H9 (cell line): ENCODE measurements around the gene EEF1AKMT3. TPM values are rescaled to one million over a fixed set of nuclear protein-coding genes. Genes with fewer than 3 reads are reported as not detected.

ENCODE experiments used
- DNase-seq: peaks from one replicate; pipeline ENCODE4 v3.0.0-alpha.2; 2017
- H2AFZ ChIP-seq: one replicate; pipeline ENCODE4 v1.6.1; 2013; ENCODE audit warnings: mild to moderate bottlenecking, low read length, control low read depth, moderate library complexity
- H2AK5ac ChIP-seq: 2 replicates; pipeline ENCODE4 v1.6.1; 2013; ENCODE audit warnings: low read length, control low read depth, mixed read lengths; ENCODE audit not compliant: insufficient read length
- H2BK120ac ChIP-seq: one replicate; pipeline ENCODE4 v1.6.1; 2013; ENCODE audit warnings: low read depth, mild to moderate bottlenecking, low read length, control low read depth, inconsistent platforms; ENCODE audit not compliant: poor library complexity, severe bottlenecking
- H2BK12ac ChIP-seq: 2 replicates; pipeline ENCODE4 v1.6.1; 2013; ENCODE audit warnings: low read length, control low read depth, mixed read lengths, low read depth; ENCODE audit not compliant: insufficient read length
- H2BK15ac ChIP-seq: 2 replicates; pipeline ENCODE4 v1.6.1; 2013; ENCODE audit warnings: low read depth, low read length, control low read depth
- H2BK20ac ChIP-seq: one replicate; pipeline ENCODE4 v1.6.1; 2013; ENCODE audit warnings: low read depth, mild to moderate bottlenecking, low read length, control low read depth, inconsistent platforms; ENCODE audit not compliant: poor library complexity, severe bottlenecking
- H2BK5ac ChIP-seq: 2 replicates; pipeline ENCODE4 v1.6.1; 2013; ENCODE audit warnings: low read length, control low read depth, mixed read lengths; ENCODE audit not compliant: insufficient read length
- H3K14ac ChIP-seq: 2 replicates; pipeline ENCODE4 v1.6.1; 2013; ENCODE audit warnings: low read length, control low read depth; ENCODE audit not compliant: insufficient read depth
- H3K18ac ChIP-seq: 2 replicates; pipeline ENCODE4 v1.6.1; 2013; ENCODE audit warnings: low read depth, mild to moderate bottlenecking, mixed read lengths, low read length, control low read depth; ENCODE audit not compliant: insufficient read length
- H3K23ac ChIP-seq: 2 replicates; pipeline ENCODE4 v1.6.1; 2013; ENCODE audit warnings: low read length, control low read depth, mixed read lengths, low read depth; ENCODE audit not compliant: insufficient read length
- H3K23me2 ChIP-seq: 2 replicates; pipeline ENCODE4 v1.6.1; 2013; ENCODE audit warnings: low read depth, mild to moderate bottlenecking, mixed read lengths, low read length, control low read depth; ENCODE audit not compliant: insufficient read length, poor library complexity, severe bottlenecking
- H3K27ac ChIP-seq: 2 replicates; pipeline ENCODE4 v1.5.1; 2013; ENCODE audit warnings: low read length, control low read depth, mixed read lengths, low read depth; ENCODE audit not compliant: insufficient read length
- H3K27me3 ChIP-seq: 2 replicates; pipeline ENCODE4 v1.6.1; 2013; ENCODE audit warnings: low read length, control low read depth, inconsistent platforms; ENCODE audit not compliant: insufficient read depth
- H3K4ac ChIP-seq: 2 replicates; pipeline ENCODE4 v1.6.1; 2013; ENCODE audit warnings: low read depth, mild to moderate bottlenecking, control low read depth, inconsistent platforms, low read length, moderate library complexity
- H3K4me1 ChIP-seq: 2 replicates; pipeline ENCODE4 v1.6.1; 2013; ENCODE audit warnings: low read length, control low read depth, inconsistent platforms; ENCODE audit not compliant: insufficient read depth
- H3K4me2 ChIP-seq: 2 replicates; pipeline ENCODE4 v1.6.1; 2013; ENCODE audit warnings: low read length, control low read depth, mixed read lengths; ENCODE audit not compliant: insufficient read length, insufficient read depth
- H3K56ac ChIP-seq: 2 replicates; pipeline ENCODE4 v1.6.1; 2013; ENCODE audit warnings: low read depth, mild to moderate bottlenecking, mixed read lengths, low read length, control low read depth; ENCODE audit not compliant: insufficient read length
- H3K79me1 ChIP-seq: 2 replicates; pipeline ENCODE4 v1.6.1; 2013; ENCODE audit warnings: low read depth, mild to moderate bottlenecking, moderate library complexity, low read length, control low read depth, inconsistent platforms; ENCODE audit not compliant: insufficient read depth, poor library complexity, severe bottlenecking
- H3K79me2 ChIP-seq: 2 replicates; pipeline ENCODE4 v1.6.1; 2013; ENCODE audit warnings: low read length, control low read depth, inconsistent platforms; ENCODE audit not compliant: insufficient read depth
- H3K9ac ChIP-seq: 2 replicates; pipeline ENCODE4 v1.6.1; 2013; ENCODE audit warnings: low read length, control low read depth, mixed read lengths; ENCODE audit not compliant: insufficient read length; ENCODE audit errors: extremely low read depth
- H3K9me3 ChIP-seq: one replicate; pipeline ENCODE4 v1.6.1; 2013; ENCODE audit warnings: low read depth, low read length, inconsistent platforms; ENCODE audit not compliant: control insufficient read depth
- H3T11ph ChIP-seq: one replicate; pipeline ENCODE4 v1.6.1; 2013; ENCODE audit warnings: mild to moderate bottlenecking, low read length, control low read depth, inconsistent platforms
- H4K20me1 ChIP-seq: one replicate; pipeline ENCODE4 v1.6.1; 2013; ENCODE audit not compliant: control insufficient read depth, insufficient read length, insufficient read depth
- H4K5ac ChIP-seq: 2 replicates; pipeline ENCODE4 v1.6.1; 2013; ENCODE audit warnings: low read depth, mild to moderate bottlenecking, mixed read lengths, low read length, control low read depth; ENCODE audit not compliant: insufficient read length
- H4K8ac ChIP-seq: replicated peaks from 2 replicates; pipeline ENCODE4 v1.6.1; 2013; ENCODE audit warnings: low read length, control low read depth, mixed read lengths, low read depth; ENCODE audit not compliant: insufficient read length
- H4K91ac ChIP-seq: 2 replicates; pipeline ENCODE4 v1.6.1; 2013; ENCODE audit warnings: low read depth, mild to moderate bottlenecking, moderate library complexity, mixed read lengths, low read length, control low read depth; ENCODE audit not compliant: insufficient read length
- H3K27ac Mint-ChIP-seq, 3 experiments: 2 replicates in 2 of 3; 3 replicates in 1 of 3; pipeline ENCODE4 v1.8.0; 2020 to 2021; ENCODE audit warnings: mixed read lengths in 3 of 3, mild to moderate bottlenecking in 1 of 3, moderate library complexity in 1 of 3
- H3K27me3 Mint-ChIP-seq: 2 replicates; pipeline ENCODE4 v1.8.0; 2021; ENCODE audit warnings: low read depth, mild to moderate bottlenecking, moderate library complexity, mixed read lengths
- H3K36me3 Mint-ChIP-seq, 3 experiments: 2 replicates in 2 of 3; 3 replicates in 1 of 3; pipeline ENCODE4 v1.8.0; 2020 to 2021; ENCODE audit warnings: low read depth in 3 of 3, mixed read lengths in 3 of 3; ENCODE audit not compliant: insufficient read depth in 1 of 3
- H3K4me1 Mint-ChIP-seq, 2 experiments: 2 replicates each; pipeline ENCODE4 v1.8.0; 2020; ENCODE audit warnings: mixed read lengths in 2 of 2
- H3K4me3 Mint-ChIP-seq, 2 experiments: 2 replicates in 1 of 2; 3 replicates in 1 of 2; pipeline ENCODE4 v1.8.0; 2020 to 2021; ENCODE audit warnings: mild to moderate bottlenecking in 2 of 2, mixed read lengths in 2 of 2, moderate library complexity in 1 of 2
- H3K9me3 Mint-ChIP-seq, 2 experiments: 2 replicates in 1 of 2; 3 replicates in 1 of 2; pipeline ENCODE4 v1.8.0; 2020; ENCODE audit warnings: mild to moderate bottlenecking in 2 of 2, mixed read lengths in 2 of 2, moderate library complexity in 1 of 2
- CTCF ChIP-seq: fragments of 200-600 bp; sonication (generic); conservative IDR thresholded peaks from 3 replicates; pipeline ENCODE4 v1.8.0; 2021; ENCODE audit warnings: antibody characterized with exemption, mild to moderate bottlenecking
- WGBS: extraction: QIAGEN DNeasy Blood & Tissue Kit; methylation state at CpG from one replicate; pipeline ENCODE4 v1.1.7; 2013; ENCODE audit warnings: missing lambda C conversion rate, low lambda C conversion rate, mixed read lengths; ENCODE audit not compliant: insufficient read length; ENCODE audit errors: extremely low coverage; 5-methylcytosine and 5-hydroxymethylcytosine counted together
- total RNA-seq: library from RNA; stranded (reverse); gene quantifications from 2 replicates; pipeline ENCODE4 v1.2.1, GENCODE V29; 2021

EEF1AKMT3 gene
- total RNA-seq, 1 experiment from 2014 or later: 2.9 TPM

DNA sequence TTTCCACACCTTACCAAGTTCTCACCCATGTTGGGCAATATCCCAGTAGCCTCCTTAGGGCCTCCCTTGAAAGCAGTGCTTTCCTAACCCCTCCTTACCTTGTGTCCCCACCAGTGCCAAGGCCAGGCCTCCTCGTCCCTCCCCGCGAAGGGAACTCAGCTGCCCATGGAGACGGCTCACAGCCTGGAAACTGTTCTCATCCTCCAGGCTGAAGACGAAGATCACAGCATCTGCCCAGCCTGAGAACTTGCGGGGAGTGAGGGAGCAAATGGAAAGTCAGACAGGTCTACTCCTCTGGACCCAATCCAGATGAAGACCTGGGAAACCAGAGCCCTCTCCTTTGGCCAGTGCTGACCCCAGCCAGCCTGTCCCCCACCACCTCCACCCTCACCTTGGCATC lies 38.5 kb upstream of the EEF1AKMT3 start:
- Mint-ChIP-seq H3K4me3 (peak overlapping the region in 1 of 2 experiments; percentile 12; a peak in 1 of 5 replicates), H3K27me3 (peaks cover 95% of the 10 kb centered on the region)
- H3K9me3 ChIP-seq: no peaks in the 10 kb centered on the region

More for the DNA sequence above, 38.5 kb upstream of the EEF1AKMT3 start:
- no peak overlapping the region for H3K23ac ChIP-seq
- H3K4me2 ChIP-seq: no peak overlapping the region
- no peak overlapping the region for H3K18ac ChIP-seq
- H3K79me2 ChIP-seq: no peaks in the 10 kb centered on the region
- TF ChIP-seq CTCF: no peak
- Mint-ChIP-seq H3K9me3 (no peaks in the 10 kb centered on the region; a peak in 1 of 5 replicates), H3K27ac (no peak overlapping the region), H3K36me3 (no peaks in the 10 kb centered on the region; a peak in 1 of 7 replicates), H3K4me1 (peaks cover 13 to 25% of the 10 kb centered on the region in 2 experiments)
- H3K56ac ChIP-seq: no peak overlapping the region
- no peak overlapping the region for H2AFZ ChIP-seq
- H4K91ac ChIP-seq: no peak overlapping the region
- H3K27ac ChIP-seq: no peak overlapping the region
- H3K4me1 ChIP-seq: no peaks in the 10 kb centered on the region
- H4K8ac ChIP-seq: no peak overlapping the region
- H4K5ac ChIP-seq: no peak overlapping the region
- H2BK20ac ChIP-seq: no peak overlapping the region
- H2BK5ac ChIP-seq: no peak overlapping the region
- peaks cover 2% of the 10 kb centered on the region for H4K20me1 ChIP-seq
- peaks cover 36% of the 10 kb centered on the region for H3K27me3 ChIP-seq
- H3K4ac ChIP-seq: no peak overlapping the region
- no peak overlapping the region for H3K14ac ChIP-seq
- H3K9ac ChIP-seq: no peak overlapping the region
- no peaks in the 10 kb centered on the region for H3K79me1 ChIP-seq
- H2BK120ac ChIP-seq: no peak overlapping the region
- H2BK15ac ChIP-seq: no peak overlapping the region
- no peak overlapping the region for H2BK12ac ChIP-seq
- no peak overlapping the region for H2AK5ac ChIP-seq
- no peak overlapping the region for H3T11ph ChIP-seq
- H3K23me2 ChIP-seq: peaks cover 13% of the 10 kb centered on the region
- no peak for DNase-seq
- no CpG with 5 or more reads among the region's 6 CpGs for WGBS
